Glutamatergic neuron (in vitro differentiated cells): ENCODE data around the gene TRPM5. TPM values are rescaled to one million over a fixed set of nuclear protein-coding genes. Genes with fewer than 3 reads are reported as not detected.

ENCODE experiments used
- DNase-seq: peaks from one replicate; pipeline ENCODE4 v3.0.0; 2022
- H3K27ac Mint-ChIP-seq: one replicate; pipeline ENCODE4 v1.8.0; 2020; ENCODE audit warnings: mild to moderate bottlenecking, mixed read lengths, inconsistent platforms; ENCODE audit not compliant: unreplicated experiment
- H3K27me3 Mint-ChIP-seq: one replicate; pipeline ENCODE4 v1.8.0; 2020; ENCODE audit warnings: mild to moderate bottlenecking, moderate library complexity, mixed read lengths, inconsistent platforms; ENCODE audit not compliant: unreplicated experiment
- H3K36me3 Mint-ChIP-seq: one replicate; pipeline ENCODE4 v1.8.0; 2020; ENCODE audit warnings: mild to moderate bottlenecking, mixed read lengths, inconsistent platforms; ENCODE audit not compliant: unreplicated experiment
- H3K4me1 Mint-ChIP-seq: one replicate; pipeline ENCODE4 v1.8.0; 2020; ENCODE audit warnings: mild to moderate bottlenecking, low read depth, mixed read lengths, inconsistent platforms; ENCODE audit not compliant: unreplicated experiment
- H3K4me3 Mint-ChIP-seq: one replicate; pipeline ENCODE4 v1.8.0; 2020; ENCODE audit warnings: mild to moderate bottlenecking, mixed read lengths, inconsistent platforms; ENCODE audit not compliant: unreplicated experiment
- H3K9me3 Mint-ChIP-seq: one replicate; pipeline ENCODE4 v1.8.0; 2020; ENCODE audit warnings: mild to moderate bottlenecking, moderate library complexity, mixed read lengths, inconsistent platforms; ENCODE audit not compliant: unreplicated experiment
- total RNA-seq: library from RNA; stranded (reverse); fragmentation: NEBNext Ultra II Directional; extraction: Animal tissue kit (Norgen Biotek cat#: 25700); gene quantifications from one replicate; pipeline ENCODE4 v1.2.1, GENCODE V29; 2021; ENCODE audit not compliant: unreplicated experiment
- TF ChIP-seq, protein P1 (sequence below): fragments of 200-600 bp; sonication (generic); IDR thresholded peaks from one replicate; pipeline ENCODE4 v1.5.0; 2021; ENCODE audit not compliant: partially characterized antibody, unreplicated experiment

The TRPM5 gene
- total RNA-seq, 1 donor from 2014 or later: not detected

DNA sequence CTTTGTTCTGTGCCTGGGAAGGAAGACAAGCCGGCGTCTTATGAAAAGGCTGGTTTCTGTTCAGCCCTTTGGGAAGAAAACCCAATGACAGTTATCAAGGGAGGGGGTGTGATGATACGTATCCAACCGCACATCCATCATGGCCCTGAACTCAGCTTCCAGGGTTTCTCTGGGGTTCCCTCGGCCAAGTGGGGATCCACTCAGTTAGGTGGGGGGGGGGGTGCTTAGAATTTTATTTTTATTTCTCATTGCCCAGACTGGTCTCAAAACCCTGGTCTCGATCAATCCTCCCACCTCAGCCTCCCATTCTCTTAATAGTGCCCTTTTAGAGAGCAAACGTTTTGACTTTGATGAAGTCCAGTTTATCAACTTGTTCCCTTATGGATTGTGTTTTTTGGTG, 26.2 kb upstream of the TRPM5 start:
- TF ChIP-seq, protein P1, sequence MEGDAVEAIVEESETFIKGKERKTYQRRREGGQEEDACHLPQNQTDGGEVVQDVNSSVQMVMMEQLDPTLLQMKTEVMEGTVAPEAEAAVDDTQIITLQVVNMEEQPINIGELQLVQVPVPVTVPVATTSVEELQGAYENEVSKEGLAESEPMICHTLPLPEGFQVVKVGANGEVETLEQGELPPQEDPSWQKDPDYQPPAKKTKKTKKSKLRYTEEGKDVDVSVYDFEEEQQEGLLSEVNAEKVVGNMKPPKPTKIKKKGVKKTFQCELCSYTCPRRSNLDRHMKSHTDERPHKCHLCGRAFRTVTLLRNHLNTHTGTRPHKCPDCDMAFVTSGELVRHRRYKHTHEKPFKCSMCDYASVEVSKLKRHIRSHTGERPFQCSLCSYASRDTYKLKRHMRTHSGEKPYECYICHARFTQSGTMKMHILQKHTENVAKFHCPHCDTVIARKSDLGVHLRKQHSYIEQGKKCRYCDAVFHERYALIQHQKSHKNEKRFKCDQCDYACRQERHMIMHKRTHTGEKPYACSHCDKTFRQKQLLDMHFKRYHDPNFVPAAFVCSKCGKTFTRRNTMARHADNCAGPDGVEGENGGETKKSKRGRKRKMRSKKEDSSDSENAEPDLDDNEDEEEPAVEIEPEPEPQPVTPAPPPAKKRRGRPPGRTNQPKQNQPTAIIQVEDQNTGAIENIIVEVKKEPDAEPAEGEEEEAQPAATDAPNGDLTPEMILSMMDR: no peak
- Mint-ChIP-seq H3K4me3 (no peak overlapping the region), H3K4me1 (no peaks in the 10 kb centered on the region), H3K36me3 (peaks cover 4% of the 10 kb centered on the region), H3K27ac (no peak overlapping the region), H3K27me3 (peaks cover 10% of the 10 kb centered on the region), H3K9me3 (peaks cover 10% of the 10 kb centered on the region)
- no peak for DNase-seq

DNA sequence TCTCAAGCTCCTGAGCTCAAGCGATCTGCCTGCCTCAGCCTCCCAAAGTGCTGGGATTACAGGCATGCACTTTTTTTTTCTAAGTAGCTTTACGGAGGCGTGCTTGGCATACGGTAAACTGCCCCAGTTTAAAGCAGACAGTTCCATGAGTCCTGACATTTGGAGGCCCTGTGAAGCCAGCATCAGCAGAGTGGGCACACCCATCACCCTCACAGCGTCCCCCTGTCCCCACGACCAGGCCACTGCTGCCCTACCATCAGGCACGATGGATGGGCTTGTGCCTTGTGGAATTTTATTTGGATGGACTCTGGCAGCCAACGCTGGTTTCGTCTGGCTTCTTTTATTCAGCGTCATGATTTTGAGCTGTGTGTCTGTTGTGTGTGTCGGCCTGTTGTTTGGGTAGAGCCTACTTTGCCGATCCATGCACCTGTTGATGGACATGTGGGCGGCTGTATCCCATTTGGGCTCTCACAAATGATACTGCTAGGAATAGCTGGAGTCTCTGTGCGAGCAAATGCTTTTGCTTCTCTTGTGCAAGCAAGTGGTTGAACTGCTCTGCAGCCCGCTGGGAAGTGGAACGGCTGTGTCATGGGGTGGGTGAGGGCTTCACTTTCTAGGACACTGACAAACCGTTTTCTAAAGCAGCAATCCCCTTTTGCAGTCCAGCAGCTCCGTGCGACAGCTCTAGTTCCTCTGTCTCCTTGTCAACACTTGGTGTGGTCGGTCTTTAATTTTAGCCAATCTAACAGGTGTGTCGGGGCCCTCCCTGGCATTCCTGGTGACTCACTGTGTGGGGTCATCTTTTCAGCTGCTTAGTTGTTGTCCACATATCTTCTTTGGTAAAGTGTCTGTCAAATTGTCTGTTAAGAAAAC, 24.3 kb upstream of the TRPM5 start:
- Mint-ChIP-seq H3K27me3 (peaks cover 14% of the 10 kb centered on the region), H3K36me3 (peaks cover 4% of the 10 kb centered on the region), H3K27ac (no peak overlapping the region), H3K4me3 (no peak overlapping the region), H3K9me3 (peaks cover 8% of the 10 kb centered on the region), H3K4me1 (no peaks in the 10 kb centered on the region)
- no peak for DNase-seq
- TF ChIP-seq, protein P1: no peak

DNA sequence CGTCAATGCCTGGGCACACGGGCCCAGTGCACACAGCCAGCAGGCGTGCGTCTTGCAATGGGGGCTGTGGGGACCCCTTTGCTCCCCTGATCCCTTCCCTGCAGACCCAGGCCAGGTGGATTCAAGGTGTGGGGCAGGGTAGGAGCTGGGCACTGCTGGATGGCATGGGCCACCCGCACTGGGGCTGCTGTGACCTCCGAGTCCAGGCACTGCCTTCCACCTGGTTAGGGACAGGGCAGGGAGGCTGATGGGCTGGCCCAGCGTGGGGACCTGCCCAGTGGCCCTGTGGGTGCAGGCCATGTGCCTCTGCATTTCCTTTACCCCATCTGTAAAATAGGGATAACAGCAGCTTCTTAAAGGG, 23.4 kb upstream of the TRPM5 start:
- Mint-ChIP-seq H3K36me3 (peaks cover 4% of the 10 kb centered on the region), H3K27ac (no peak overlapping the region), H3K4me1 (no peaks in the 10 kb centered on the region), H3K9me3 (peaks cover 8% of the 10 kb centered on the region), H3K27me3 (peaks cover 14% of the 10 kb centered on the region), H3K4me3 (no peak overlapping the region)
- no peak for DNase-seq
- TF ChIP-seq, protein P1: no peak

DNA sequence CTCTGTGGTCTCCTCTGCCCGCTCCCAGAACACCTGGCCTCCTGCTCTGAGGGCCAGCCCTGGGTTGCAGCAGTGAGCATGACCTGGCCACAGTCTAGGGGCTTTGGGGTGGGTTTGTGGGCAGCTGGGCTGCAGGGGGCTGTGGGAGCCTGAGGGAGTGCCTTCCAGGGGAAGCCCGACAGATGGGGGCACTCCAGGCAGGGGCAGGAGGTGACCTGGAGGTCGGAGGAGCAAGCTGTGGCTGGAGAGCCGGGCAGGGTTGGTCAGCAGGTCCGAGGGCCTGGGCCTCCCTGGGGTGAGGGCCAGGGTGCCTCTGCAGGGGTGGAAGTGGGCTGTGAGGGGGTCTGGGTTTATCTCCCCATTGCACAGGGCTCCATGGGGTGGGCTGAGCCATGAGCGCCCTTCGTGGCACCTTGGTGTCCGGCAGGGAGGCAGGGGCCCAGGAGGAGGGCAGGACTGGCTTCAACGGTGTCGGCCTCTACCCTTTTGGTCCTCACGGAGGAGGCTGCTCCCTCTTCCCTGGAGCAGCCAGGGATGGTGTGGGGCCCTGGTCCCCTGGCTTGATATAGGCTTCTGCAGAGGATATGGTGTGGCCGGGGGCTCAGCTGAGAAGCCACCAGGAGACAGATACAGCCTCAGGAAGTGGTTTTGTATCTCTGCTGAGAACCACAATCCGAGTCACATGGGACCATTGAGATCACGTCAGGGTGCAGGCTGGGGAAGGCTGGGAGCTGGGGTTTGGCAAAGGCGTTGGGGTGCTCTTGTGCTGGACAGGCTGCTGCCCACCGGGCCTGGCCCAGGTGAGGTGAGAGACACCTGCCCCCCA, 22.8 kb upstream of the TRPM5 start:
- peaks cover 12% of the 10 kb centered on the region for H3K27me3 Mint-ChIP-seq
- H3K36me3 Mint-ChIP-seq: peaks cover 4% of the 10 kb centered on the region

More for the DNA sequence above, 22.8 kb upstream of the TRPM5 start:
- Mint-ChIP-seq H3K4me1 (no peaks in the 10 kb centered on the region), H3K9me3 (peaks cover 7% of the 10 kb centered on the region), H3K4me3 (no peak overlapping the region), H3K27ac (no peak overlapping the region)
- DNase-seq: no peak
- TF ChIP-seq, protein P1: no peak
